NCI-H2196 (cell line): ENCODE measurements around the gene CAV1.

ENCODE experiments used
- DNase-seq: peaks from one replicate; lab custom pipeline; 2025; ENCODE audit not compliant: unreplicated experiment; lab: John Stamatoyannopoulos, UW

The CAV1 gene

DNA sequence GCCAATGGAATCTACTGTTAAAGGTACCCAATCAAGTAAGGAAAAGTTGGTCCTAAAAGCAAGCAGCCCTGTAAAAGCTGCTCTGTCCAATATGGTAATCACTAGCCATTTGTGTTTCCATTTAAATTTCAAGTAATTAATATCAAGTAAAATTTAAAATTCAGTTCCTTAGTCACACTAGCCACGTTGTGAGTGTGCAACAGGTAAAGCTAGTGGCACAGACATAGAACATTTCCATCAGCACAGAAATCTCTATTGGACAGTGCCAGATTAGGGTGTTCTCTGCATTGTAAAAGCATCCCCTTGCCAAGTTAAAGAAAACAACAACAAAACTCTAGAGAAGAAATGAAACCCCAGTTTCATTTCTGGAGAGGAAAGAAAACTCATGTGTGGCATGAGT lies 4.4 kb downstream of the CAV1 start:
- no peak for DNase-seq

DNA sequence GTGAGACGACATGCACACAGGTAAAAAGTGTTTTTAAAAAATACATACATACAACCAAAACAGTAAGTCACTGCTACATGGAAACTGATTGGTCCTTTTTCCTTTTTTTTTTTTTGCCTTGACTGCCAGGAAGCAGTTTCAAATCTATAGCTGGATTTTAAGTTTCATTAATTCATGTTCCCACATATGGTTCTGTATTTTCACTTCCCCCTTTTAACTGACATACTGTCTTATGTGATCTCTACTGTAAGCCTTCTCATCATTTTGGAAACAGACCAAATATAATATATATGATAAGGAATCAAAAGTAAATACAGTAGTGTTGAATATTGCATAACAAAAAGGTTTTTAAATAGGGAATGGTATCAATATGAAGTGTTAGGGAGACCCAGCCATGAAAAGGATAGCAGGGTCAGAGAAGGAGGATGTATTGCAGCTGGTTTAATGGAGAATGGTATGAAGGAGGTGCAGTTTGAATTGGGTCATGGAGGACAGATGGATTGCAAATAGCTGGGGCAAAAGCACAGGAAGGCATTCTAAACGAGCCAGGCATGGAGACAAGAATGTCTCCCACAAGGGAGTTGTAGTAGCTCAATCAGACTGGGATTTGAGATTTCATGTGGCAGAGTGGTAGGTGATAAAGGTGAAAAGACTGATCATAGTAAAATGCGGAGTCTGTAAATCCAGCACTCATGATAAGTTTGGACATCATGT lies 5.4 kb downstream of the CAV1 start:
- no peak for DNase-seq

GRCh38 chr7:116532102-116532688 lies 7.4 kb downstream of the CAV1 start:
- no peak for DNase-seq

DNA sequence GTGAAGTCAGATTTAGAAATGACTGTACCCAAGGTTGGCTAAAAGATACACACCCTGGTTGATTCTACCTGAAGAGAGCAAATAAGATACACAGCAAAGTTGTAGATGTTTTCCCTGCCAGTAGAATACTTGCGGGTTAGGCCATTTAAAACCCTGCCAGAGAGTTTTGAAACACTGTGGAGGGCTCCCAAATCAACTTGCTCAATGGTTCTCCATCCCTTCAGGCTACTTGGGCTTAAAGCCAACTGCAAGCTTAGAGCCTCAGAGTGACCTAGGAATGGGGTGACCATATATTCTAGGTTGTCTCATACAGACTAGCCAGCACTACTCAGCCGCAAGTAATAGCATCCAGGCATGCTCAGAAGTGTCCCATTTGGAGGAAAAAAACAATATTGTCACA lies 10.0 kb downstream of the CAV1 start:
- DNase-seq = no peak

DNA sequence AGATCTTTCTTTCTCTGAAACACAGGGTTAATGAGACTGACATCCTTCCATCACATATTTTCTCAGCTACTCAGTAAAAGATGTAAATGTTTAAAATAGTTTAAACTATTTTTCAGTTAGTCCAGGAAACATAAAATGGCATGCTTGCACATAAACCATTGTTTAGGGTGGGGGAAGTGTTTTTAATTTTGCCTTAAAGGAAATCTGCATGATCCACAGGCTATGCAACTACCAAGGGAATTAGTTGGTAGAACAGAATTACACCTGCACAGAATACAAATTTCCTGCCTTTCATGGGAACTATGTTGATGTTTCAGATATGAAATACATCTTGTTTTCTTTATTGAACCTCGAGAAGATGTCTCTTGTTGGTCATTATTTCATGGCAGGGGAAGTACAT lies 10.6 kb downstream of the CAV1 start:
- no peak for DNase-seq

- no peak for DNase-seq
Measured at GRCh38 chr7:116538138-116538537, 13.3 kb downstream of the CAV1 start.

GRCh38 chr7:116539879-116540278 lies 15.0 kb downstream of the CAV1 start:
- DNase-seq = no peak

- DNase-seq = no peak
Measured at GRCh38 chr7:116540743-116541142, 15.9 kb downstream of the CAV1 start.

DNA sequence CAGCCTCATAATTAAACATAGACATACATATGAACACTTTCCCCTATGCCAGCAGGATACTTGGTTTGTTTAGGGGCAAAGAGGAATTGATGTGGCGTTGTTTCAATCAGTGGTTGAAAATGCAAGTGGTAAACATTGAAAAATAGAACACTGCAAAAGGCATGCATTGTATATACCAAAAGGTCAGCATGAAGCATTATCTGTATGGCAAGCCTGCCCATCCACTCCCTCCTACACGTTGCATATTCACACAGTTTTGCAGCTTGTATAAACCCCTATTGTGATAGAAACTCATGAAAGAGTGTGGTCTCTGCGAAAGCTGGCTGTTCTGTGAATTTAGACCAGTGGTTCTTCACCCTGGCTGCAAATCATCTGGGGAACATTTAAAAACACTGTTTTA lies 17.1 kb downstream of the CAV1 start:
- no peak for DNase-seq

GRCh38 chr7:116542618-116543017 lies 17.8 kb downstream of the CAV1 start:
- DNase-seq = no peak

- DNase-seq = no peak
Measured at GRCh38 chr7:116543664-116544063, 18.8 kb downstream of the CAV1 start.

- DNase-seq = no peak
Measured at GRCh38 chr7:116544487-116544886, 19.7 kb downstream of the CAV1 start.

GRCh38 chr7:116545411-116545993 lies 20.7 kb downstream of the CAV1 start:
- DNase-seq = no peak

- no peak for DNase-seq
Measured at GRCh38 chr7:116546054-116546453, 21.2 kb downstream of the CAV1 start.

- no peak for DNase-seq
Measured at GRCh38 chr7:116546916-116547315, 22.1 kb downstream of the CAV1 start.

- no peak for DNase-seq
Measured at GRCh38 chr7:116547347-116547746, 22.5 kb downstream of the CAV1 start.

DNA sequence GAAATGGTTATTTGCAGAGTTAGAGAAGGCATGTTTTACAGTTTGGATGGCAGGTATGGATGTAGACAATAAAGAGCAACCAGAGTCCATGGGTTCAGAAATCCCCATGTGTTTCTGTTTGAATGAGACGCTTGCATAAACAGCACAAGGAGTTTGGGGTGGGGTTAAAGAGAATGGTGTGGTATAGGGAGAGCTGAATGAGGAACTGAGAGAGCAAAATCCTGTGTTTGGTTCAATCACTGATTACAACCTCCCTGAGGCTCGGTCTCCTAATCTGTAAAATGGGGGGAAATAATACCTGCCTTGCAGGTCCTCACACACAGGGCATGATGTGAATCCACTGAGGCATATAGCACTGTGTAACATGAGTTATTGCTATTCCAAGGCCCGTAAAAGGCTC lies 23.7 kb downstream of the CAV1 start:
- no peak for DNase-seq

DNA sequence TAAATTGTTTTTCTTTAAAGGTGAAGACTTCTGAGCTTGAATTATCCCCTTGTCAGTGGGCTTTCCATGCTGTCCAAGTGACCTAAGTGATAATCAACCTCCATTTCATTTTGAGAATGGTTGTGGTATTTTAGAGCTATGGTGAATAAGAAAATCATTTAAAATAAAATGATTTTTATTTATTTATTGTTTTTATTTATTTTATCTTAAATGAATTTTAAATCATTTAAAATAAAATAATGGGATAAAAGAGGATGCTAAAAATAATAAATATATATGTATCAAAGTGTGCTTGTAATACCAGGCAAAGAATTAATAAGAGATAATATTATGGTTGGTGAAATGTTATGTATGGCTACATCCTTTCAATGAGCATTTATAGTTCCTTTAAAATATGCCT lies 24.5 kb downstream of the CAV1 start:
- DNase-seq = no peak

GRCh38 chr7:116551692-116552091 lies 26.9 kb downstream of the CAV1 start:
- no peak for DNase-seq

DNA sequence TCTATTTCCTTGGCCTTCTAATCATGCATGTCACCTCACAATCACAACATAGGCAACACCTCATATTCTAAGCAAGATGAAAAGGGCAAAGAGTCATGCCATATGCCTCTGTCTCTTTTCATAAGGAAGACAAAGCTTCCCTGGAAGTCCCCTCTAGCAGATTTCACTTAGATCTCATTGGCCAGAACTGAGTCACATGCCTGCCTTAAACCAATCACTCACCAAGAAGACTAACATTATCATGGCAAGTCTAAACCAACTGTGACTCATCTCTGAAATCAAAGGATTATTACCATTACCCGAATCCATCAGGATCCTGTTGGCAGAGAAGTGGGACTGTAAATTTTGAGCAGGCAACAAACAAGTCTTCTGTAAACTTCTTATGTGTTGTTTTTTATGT lies 27.8 kb downstream of the CAV1 start:
- no peak for DNase-seq

DNA sequence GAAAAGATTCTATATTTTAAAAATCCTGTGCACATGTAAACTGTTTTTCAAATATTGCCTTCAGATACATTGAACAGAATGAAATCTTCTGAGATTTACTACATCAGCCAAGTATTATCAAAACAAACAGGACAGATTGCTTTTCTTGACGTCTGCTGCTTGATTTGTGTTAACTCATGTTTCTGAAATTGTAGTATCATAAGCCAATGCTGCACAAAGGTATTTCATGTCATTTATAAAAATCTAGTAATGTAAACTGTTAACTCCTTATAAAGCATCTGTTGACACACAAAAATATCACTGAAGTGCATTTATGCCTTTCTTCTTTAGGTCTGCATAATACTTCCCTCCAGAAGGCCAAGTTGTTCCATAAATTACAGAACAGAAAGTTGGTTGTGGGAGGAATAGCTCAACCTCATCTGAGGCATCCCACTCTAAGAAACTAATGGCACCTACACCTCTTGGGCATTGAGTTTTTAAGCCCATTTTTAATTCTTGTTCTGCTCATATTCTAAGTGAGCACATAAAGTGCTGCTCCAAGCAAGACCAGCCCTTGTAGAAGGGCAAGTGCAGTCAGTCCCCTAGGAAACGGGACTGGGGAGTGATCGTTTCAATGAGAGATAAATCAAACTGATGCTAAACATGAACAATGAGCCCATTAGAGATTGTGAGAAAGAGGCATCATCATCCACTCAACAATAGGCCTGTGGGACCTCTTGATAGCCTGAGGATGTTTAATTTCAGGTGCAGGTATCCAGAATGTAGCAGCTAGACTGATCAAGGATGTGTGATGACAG lies 28.5 kb downstream of the CAV1 start:
- no peak for DNase-seq

GRCh38 chr7:116554436-116554835 lies 29.6 kb downstream of the CAV1 start:
- no peak for DNase-seq
